Epithelial cell of esophagus (primary cell): Measurements from ENCODE around the gene MRPL39.
A peak's percentile ranks its signal among the peaks of the same experiment; 100 is the strongest.

Experiments used
- DNase-seq: peaks from one replicate; pipeline ENCODE4 v3.0.0; 2010; ENCODE audit warnings: low read depth
- H3K4me3 ChIP-seq: 2 replicates; pipeline ENCODE4 v1.5.1; 2011; ENCODE audit warnings: mild to moderate bottlenecking, low read length, control low read depth
- TF ChIP-seq, protein P1 (sequence below): IDR thresholded peaks from 2 replicates; pipeline ENCODE4 v1.5.1; 2011; ENCODE audit warnings: low read depth, mild to moderate bottlenecking, low read length, control low read depth, inconsistent platforms; ENCODE audit not compliant: insufficient read depth; ENCODE audit errors: missing control alignments

The MRPL39 gene

GRCh38 chr21:25578056-25578961 is 29.0 kb downstream of the MRPL39 start:
- H3K4me3 ChIP-seq = no peak overlapping the region
- DNase-seq = no peak
- TF ChIP-seq, protein P1, sequence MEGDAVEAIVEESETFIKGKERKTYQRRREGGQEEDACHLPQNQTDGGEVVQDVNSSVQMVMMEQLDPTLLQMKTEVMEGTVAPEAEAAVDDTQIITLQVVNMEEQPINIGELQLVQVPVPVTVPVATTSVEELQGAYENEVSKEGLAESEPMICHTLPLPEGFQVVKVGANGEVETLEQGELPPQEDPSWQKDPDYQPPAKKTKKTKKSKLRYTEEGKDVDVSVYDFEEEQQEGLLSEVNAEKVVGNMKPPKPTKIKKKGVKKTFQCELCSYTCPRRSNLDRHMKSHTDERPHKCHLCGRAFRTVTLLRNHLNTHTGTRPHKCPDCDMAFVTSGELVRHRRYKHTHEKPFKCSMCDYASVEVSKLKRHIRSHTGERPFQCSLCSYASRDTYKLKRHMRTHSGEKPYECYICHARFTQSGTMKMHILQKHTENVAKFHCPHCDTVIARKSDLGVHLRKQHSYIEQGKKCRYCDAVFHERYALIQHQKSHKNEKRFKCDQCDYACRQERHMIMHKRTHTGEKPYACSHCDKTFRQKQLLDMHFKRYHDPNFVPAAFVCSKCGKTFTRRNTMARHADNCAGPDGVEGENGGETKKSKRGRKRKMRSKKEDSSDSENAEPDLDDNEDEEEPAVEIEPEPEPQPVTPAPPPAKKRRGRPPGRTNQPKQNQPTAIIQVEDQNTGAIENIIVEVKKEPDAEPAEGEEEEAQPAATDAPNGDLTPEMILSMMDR = no peak

DNA sequence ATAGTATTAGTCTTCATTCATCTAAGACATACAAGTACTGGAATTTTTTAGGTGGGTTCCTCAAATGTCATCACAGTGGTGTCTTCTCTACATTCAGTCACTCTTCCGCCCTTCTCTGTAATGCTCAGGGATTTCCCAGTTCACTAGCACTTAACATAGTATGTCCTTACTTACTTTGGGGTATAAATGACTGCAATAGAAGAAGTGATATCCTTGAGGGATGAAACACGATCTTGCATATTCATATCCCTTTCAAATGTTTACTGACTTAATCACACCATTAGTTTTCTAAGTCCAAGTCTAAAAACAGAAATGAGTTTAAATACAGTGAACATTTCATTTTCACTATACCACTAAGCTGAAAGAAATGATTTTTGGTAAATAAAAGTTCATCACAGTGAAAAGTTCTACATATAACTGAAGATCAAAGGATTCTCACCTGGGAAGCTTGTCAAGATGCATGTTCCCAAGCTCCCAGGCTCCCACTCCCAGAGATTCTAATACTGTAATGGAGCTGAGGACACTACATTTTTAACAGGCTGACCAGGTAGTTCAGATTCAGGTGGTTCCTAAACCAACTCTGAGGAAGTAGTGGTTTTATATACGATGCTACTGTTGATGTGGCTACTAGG is 29.7 kb downstream of the MRPL39 start:
- DNase-seq = no peak
- TF ChIP-seq, protein P1 = no peak
- no peak overlapping the region for H3K4me3 ChIP-seq

DNA sequence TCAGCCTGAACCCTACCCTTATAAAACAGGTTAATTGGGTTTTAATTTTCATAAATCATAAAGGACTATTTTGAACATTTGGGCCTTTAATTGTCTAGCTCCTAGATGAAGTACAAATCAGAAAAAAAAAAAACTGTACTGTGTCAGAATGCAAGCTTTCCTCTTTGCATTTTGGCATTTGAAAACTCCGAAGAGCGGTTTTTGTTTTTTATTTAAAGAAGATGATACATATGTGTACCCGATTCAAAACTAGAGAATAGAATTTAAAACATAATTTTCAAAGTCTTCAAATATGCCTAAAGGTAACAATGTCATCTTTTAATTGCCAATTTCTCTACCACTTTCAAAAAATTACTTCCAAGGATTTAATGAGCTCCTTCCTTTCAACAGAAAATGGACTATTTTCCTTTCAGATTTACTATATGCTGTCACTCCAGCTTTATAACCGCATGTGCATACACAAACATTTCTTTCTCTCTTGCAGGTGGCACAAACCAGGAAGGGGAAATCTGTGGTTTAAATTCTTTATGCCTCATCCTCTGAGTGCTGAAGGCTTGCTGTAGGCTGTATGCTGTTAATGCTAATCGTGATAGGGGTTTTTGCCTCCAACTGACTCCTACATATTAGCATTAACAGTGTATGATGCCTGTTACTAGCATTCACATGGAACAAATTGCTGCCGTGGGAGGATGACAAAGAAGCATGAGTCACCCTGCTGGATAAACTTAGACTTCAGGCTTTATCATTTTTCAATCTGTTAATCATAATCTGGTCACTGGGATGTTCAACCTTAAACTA is 33.7 kb downstream of the MRPL39 start:
- no peak overlapping the region for H3K4me3 ChIP-seq
- DNase-seq = peak; percentile 88
- TF ChIP-seq, protein P1 = no peak

DNA sequence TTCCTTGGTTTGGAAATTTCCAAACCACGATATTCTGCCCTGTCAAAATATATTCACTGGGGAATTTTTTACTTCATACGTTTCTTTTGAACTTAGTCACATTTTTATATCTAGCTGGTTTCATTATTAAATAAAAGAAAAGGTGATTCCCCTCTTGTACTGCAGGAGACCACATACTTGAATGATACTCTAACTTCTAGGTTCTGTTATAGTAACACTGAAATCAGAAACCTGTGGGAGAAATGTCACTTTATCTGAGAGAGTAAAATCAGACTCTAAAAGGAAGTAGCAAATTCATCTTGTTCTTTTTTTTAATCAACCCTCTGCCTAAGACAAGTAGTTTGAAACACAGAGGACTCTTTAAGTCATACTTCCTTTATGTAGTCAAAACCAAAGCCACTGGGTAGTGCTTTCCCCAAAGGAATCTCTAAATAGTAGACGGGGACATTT is 34.4 kb downstream of the MRPL39 start:
- DNase-seq = no peak
- no peak overlapping the region for H3K4me3 ChIP-seq
- TF ChIP-seq, protein P1 = no peak

GRCh38 chr21:25571726-25572121 is 35.6 kb downstream of the MRPL39 start:
- TF ChIP-seq, protein P1 = no peak
- H3K4me3 ChIP-seq = no peak overlapping the region
- no peak for DNase-seq

- no peak overlapping the region for H3K4me3 ChIP-seq
- TF ChIP-seq, protein P1 = no peak
- no peak for DNase-seq
These were observed 37.6 kb downstream of the MRPL39 start for GRCh38 chr21:25569711-25570110.
